IPS-15b (cell line): Measurements from ENCODE around the gene LRP1.

Source experiments
- H3K27me3 ChIP-seq: one replicate; pipeline ENCODE4 v1.6.1; 2013; ENCODE audit warnings: low read length; ENCODE audit not compliant: control insufficient read depth, insufficient read depth
- H3K36me3 ChIP-seq: one replicate; pipeline ENCODE4 v1.6.1; 2013; ENCODE audit warnings: low read length; ENCODE audit not compliant: control insufficient read depth, insufficient read depth
- H3K4me1 ChIP-seq: one replicate; pipeline ENCODE4 v1.6.1; 2013; ENCODE audit warnings: mild to moderate bottlenecking, low read length; ENCODE audit not compliant: control insufficient read depth, insufficient read depth
- H3K4me3 ChIP-seq: one replicate; pipeline ENCODE4 v1.5.1; 2013; ENCODE audit warnings: low read depth, low read length
- H3K9ac ChIP-seq: one replicate; pipeline ENCODE4 v1.6.1; 2013; ENCODE audit warnings: low read depth, mild to moderate bottlenecking, low read length
- H3K9me3 ChIP-seq: one replicate; pipeline ENCODE4 v1.6.1; 2013; ENCODE audit warnings: mild to moderate bottlenecking, low read length; ENCODE audit not compliant: control insufficient read depth, insufficient read depth

The LRP1 gene

DNA sequence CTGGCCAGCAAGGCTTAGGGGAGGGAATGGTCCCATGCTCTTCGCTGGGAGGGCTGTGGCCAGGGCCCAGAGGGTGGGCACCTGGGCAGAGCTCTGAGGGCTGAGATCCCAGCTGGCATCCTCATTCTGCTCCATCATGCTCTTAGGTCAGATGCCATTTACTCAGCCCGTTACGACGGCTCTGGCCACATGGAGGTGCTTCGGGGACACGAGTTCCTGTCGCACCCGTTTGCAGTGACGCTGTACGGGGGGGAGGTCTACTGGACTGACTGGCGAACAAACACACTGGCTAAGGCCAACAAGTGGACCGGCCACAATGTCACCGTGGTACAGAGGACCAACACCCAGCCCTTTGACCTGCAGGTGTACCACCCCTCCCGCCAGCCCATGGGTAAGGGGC is 49.9 kb downstream of the LRP1 start:
- H3K4me1 ChIP-seq: peaks cover 2% of the 10 kb centered on the region
- no peaks in the 10 kb centered on the region for H3K27me3 ChIP-seq
- no peak overlapping the region for H3K9ac ChIP-seq

DNA sequence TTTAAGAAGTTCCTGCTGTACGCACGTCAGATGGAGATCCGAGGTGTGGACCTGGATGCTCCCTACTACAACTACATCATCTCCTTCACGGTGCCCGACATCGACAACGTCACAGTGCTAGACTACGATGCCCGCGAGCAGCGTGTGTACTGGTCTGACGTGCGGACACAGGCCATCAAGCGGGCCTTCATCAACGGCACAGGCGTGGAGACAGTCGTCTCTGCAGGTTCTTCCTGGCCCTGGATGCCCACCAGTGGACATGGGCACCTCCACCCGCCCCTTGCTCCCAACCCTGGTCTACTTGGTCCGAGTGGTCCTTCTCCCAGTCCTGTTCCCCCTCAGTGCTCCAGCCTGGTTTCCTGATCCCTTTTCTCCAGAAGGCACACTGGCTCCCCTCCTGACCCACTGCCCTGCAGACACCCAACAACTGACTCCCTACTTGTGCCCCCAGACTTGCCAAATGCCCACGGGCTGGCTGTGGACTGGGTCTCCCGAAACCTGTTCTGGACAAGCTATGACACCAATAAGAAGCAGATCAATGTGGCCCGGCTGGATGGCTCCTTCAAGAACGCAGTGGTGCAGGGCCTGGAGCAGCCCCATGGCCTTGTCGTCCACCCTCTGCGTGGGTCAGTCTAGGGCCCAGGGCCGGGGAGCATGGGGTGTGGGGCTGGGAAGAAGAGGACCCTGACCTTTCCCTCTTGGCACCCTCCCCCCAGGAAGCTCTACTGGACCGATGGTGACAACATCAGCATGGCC is 51.2 kb downstream of the LRP1 start:
- H3K4me3 ChIP-seq: no peak overlapping the region
- H3K9me3 ChIP-seq: no peaks in the 10 kb centered on the region
- H3K9ac ChIP-seq: no peak overlapping the region
- peaks cover 81% of the 10 kb centered on the region for H3K36me3 ChIP-seq
- H3K4me1 ChIP-seq: peaks cover 3% of the 10 kb centered on the region
- no peaks in the 10 kb centered on the region for H3K27me3 ChIP-seq

More for the DNA sequence above, 49.9 kb downstream of the LRP1 start:
- peaks cover 78% of the 10 kb centered on the region for H3K36me3 ChIP-seq
- H3K4me3 ChIP-seq: no peak overlapping the region
- no peaks in the 10 kb centered on the region for H3K9me3 ChIP-seq

DNA sequence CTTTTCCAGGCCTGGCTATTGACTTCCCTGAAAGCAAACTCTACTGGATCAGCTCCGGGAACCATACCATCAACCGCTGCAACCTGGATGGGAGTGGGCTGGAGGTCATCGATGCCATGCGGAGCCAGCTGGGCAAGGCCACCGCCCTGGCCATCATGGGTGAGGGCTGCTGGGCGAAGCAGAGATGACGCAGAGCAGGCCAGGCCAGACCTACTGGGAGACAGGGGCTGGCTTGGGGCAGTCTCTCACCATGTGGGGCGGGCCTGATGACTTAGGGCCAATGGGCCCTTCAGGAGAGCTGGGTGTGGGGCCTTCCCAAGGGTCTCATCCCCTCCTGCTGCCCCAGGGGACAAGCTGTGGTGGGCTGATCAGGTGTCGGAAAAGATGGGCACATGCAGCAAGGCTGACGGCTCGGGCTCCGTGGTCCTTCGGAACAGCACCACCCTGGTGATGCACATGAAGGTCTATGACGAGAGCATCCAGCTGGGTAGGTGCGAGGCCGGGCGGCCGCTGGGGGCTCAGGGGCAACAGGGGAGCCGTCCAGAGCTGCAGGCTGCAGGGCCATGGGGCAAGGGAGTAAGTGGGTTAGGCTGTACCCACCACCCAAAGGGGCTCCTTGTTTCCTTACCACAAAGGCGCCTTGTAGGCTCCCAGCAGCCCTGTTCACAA is 52.2 kb downstream of the LRP1 start:
- Histone ChIP-seq H3K27me3 (no peaks in the 10 kb centered on the region), H3K36me3 (peaks cover 83% of the 10 kb centered on the region), H3K4me1 (peaks cover 3% of the 10 kb centered on the region), H3K9me3 (no peaks in the 10 kb centered on the region), H3K9ac (no peak overlapping the region), H3K4me3 (no peak overlapping the region)

DNA sequence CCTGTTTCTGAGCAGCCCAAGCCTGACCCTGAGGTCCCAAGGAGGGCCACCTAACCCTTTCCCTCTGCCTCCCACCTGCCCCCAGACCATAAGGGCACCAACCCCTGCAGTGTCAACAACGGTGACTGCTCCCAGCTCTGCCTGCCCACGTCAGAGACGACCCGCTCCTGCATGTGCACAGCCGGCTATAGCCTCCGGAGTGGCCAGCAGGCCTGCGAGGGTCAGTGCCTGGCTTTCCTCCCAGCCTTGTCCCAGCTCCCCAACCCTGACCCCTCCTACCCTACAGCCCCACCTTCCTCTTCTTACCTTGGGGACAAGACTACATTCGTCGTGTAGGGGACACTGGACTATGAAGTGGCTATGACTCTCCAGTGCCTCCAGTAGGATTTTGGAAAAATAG is 52.8 kb downstream of the LRP1 start:
- peaks cover 83% of the 10 kb centered on the region for H3K36me3 ChIP-seq

DNA sequence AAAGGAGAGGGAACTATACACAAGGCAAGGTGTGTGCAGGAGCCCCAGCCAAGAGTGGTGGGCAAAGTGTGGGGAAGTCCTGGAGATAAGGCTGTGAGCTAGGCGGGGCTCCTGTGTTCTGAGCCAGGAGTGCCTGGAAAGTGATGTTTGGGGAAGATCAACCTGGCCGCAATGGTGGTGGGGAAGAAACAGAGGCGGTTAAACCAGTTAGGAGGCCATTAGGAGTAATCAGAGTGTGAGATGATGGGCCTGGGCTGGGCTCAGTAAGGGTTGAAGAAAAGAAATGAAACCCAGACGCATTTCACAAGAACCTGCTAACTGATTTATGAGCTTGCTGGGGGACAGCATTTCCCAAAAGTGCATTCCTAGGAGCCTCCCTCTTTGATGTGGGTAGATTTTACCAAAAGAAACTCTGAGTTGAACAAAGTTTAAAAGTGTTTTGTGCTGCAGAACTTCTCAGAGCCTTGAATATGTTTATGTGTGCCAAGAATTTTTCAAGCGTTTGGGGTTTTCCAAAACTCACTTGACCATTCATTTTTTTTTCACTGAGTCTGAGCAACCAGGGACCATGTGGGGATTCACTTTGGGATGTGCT is 53.4 kb downstream of the LRP1 start:
- peaks cover 83% of the 10 kb centered on the region for H3K36me3 ChIP-seq
- no peak overlapping the region for H3K4me3 ChIP-seq
- no peaks in the 10 kb centered on the region for H3K9me3 ChIP-seq
- H3K4me1 ChIP-seq: peaks cover 3% of the 10 kb centered on the region
- H3K9ac ChIP-seq: no peak overlapping the region
- H3K27me3 ChIP-seq: no peaks in the 10 kb centered on the region

More for the DNA sequence above, 52.8 kb downstream of the LRP1 start:
- no peaks in the 10 kb centered on the region for H3K9me3 ChIP-seq
- H3K9ac ChIP-seq: no peak overlapping the region
- no peak overlapping the region for H3K4me3 ChIP-seq
- H3K4me1 ChIP-seq: peaks cover 3% of the 10 kb centered on the region
- H3K27me3 ChIP-seq: no peaks in the 10 kb centered on the region

DNA sequence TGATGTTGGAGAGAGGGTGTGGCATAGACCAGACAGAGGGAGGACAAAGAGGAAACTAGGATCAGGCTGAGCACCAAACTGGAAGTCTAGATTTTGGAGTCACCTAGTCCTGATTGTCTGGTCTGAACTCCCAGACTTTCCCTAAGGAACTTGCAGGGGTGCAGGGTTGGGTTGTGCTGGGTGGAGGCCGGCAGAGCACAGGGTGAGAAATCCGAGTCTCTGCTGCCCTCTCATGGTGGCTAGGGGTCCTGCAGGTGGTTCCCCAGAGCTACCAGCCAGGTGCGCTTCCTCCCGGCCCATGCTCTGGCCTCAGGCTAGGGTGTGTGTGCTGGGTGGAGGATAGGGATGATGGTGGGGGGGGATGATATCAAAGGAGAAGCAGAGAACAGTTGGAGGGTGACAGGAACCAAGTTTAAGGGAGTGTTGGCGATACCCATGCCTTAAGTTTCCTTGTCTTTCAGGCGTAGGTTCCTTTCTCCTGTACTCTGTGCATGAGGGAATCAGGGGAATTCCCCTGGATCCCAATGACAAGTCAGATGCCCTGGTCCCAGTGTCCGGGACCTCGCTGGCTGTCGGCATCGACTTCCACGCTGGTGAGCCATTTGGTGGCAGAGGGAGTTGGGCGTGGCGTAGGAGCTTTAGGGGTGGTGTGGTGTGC is 54.8 kb downstream of the LRP1 start:
- Histone ChIP-seq H3K9ac (no peak overlapping the region), H3K36me3 (peaks cover 86% of the 10 kb centered on the region), H3K27me3 (no peaks in the 10 kb centered on the region), H3K4me1 (peaks cover 3% of the 10 kb centered on the region), H3K9me3 (no peaks in the 10 kb centered on the region), H3K4me3 (no peak overlapping the region)

DNA sequence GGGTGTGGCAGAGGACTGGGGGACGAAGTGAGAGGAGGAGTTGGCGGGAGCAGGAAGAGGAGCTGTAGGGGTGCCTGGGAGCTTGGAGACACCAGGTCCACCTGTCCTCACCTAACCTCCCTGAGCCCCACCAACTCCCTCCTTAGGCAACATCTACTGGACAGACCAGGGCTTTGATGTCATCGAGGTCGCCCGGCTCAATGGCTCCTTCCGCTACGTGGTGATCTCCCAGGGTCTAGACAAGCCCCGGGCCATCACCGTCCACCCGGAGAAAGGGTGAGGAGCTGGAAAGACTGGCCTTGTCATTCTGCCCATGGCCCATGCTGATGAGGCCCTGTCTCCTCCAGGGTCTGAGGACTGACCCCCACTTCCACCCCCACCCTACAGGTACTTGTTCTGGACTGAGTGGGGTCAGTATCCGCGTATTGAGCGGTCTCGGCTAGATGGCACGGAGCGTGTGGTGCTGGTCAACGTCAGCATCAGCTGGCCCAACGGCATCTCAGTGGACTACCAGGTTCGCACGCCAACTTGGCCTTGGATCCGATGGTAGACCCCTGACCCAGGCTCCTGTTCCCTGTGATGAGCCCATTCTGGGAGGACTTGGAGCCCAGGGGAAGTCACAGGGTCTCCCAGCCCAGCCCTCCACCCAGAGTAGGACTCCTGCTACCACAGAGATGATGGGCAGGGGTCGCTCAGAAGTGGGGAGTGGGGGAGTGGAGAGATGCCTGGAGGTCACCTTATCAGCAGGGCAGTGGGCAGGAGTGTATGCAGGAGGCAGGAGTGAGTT is 55.8 kb downstream of the LRP1 start:
- H3K36me3 ChIP-seq: peaks cover 85% of the 10 kb centered on the region
- H3K27me3 ChIP-seq: no peaks in the 10 kb centered on the region
- H3K4me3 ChIP-seq: no peak overlapping the region
- no peak overlapping the region for H3K9ac ChIP-seq
- H3K9me3 ChIP-seq: no peaks in the 10 kb centered on the region
- H3K4me1 ChIP-seq: peaks cover 3% of the 10 kb centered on the region

DNA sequence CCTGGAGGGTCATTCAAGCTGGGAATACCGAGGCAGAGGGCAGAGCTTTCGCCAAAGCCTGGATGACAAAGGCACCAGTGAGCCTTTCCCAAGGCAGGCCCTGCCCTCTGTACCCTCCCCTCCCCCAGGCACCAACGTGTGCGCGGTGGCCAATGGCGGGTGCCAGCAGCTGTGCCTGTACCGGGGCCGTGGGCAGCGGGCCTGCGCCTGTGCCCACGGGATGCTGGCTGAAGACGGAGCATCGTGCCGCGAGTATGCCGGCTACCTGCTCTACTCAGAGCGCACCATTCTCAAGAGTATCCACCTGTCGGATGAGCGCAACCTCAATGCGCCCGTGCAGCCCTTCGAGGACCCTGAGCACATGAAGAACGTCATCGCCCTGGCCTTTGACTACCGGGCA is 57.1 kb downstream of the LRP1 start:
- Histone ChIP-seq H3K27me3 (no peaks in the 10 kb centered on the region), H3K4me1 (peaks cover 3% of the 10 kb centered on the region)

DNA sequence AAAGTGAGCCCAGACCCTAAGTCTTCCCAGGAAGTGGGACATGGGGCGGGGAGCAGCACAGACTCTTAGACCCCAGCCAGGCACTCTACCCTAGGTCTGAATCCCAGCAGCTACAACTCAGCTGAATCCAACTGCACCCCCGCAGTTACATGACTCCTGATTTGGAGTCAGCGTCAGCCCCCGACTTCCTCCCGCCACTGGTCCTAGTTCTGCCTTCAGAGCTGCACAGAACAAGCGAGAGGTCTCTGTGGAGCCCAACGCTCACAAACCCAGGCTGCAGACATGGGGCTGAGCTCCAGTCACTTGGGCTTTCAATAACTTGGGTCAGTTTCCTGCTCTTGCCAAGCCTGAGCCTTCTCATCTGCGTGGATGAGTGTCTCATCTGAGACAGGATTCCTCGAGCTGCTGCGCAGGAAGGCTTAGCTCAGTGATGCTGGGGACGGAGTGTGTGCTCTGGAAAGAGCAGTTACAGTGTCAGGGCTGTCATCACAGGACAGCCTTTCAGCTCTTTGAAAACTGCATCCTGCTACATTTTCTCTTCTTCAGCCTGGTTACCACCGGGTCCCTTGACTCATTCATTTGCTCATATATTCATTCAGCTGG is 57.7 kb downstream of the LRP1 start:
- H3K4me3 ChIP-seq: no peak overlapping the region

More for the DNA sequence above, 57.1 kb downstream of the LRP1 start:
- no peak overlapping the region for H3K9ac ChIP-seq
- no peaks in the 10 kb centered on the region for H3K9me3 ChIP-seq
- H3K36me3 ChIP-seq: peaks cover 85% of the 10 kb centered on the region
- H3K4me3 ChIP-seq: no peak overlapping the region

DNA sequence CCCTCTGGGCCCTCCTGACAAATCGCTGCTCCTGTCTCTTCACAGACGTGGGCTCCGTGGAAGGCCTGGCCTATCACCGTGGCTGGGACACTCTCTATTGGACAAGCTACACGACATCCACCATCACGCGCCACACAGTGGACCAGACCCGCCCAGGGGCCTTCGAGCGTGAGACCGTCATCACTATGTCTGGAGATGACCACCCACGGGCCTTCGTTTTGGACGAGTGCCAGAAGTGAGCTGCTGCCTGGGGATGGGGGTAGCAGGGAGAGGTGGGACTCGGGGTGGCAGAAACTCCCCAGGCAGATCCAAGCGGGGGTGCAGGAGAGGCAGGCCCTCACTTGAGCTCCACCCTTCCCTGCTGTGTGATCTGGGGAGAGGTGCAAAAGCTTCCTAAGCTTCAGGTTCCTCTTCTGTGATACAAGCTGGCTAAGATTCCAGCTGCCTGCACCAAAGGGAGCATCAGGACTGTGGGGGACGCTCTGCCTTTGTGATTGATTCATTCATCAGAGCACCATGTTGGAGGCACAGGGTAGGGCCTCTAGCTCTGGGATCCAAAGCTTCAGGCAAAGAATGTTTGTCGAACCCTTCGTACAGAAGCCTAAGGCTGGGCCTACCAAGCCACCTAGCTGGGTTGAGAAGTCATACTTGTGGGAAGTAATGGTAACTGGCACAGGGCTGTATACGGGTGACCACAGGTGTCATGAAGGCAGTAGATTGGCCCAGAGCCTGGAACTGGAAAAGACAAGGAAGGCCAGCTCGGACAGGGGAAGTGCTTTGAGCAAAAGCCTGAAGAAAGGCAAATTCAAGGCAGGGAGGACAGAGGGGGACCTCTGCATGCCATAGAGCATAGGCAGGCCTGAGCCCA is 59.2 kb downstream of the LRP1 start:
- no peak overlapping the region for H3K4me3 ChIP-seq

More for the DNA sequence above, 57.7 kb downstream of the LRP1 start:
- Histone ChIP-seq H3K9ac (no peak overlapping the region), H3K4me1 (peaks cover 3% of the 10 kb centered on the region), H3K36me3 (peaks cover 85% of the 10 kb centered on the region), H3K9me3 (no peaks in the 10 kb centered on the region), H3K27me3 (no peaks in the 10 kb centered on the region)

More for the DNA sequence above, 59.2 kb downstream of the LRP1 start:
- H3K4me1 ChIP-seq: peaks cover 3% of the 10 kb centered on the region
- no peaks in the 10 kb centered on the region for H3K9me3 ChIP-seq
- no peaks in the 10 kb centered on the region for H3K27me3 ChIP-seq
- no peak overlapping the region for H3K9ac ChIP-seq
- peaks cover 93% of the 10 kb centered on the region for H3K36me3 ChIP-seq
